ENCODE results near the gene HIVEP1.

HIVEP1 gene

DNA sequence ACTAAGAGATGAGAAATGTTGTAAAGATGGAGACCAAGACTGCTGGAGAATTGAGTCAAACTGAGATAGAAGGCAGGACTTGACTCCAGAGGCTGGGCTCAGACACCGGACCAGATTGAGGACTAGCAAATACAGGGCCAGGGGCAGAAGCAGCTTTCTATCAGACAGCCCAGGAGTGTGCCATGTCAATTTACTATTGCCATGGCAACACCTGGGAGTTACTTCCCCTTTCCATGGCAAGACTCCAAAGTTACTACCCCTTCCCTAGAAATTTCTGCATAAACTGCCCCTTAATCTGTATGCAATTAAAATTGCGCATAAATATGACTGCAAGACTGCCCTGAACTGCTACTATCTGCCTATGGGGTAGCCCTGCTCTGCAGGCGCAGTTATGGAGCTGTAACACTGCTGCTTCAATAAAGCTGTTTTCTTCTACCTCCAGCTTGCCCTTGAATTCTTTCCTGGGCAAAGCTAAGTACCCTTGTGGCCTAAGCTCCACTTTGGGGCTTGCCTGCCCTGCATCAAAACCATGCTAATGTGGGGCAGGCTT, 188.0 kb downstream of the HIVEP1 start:
- peak; percentile 12 for DNase-seq

DNA sequence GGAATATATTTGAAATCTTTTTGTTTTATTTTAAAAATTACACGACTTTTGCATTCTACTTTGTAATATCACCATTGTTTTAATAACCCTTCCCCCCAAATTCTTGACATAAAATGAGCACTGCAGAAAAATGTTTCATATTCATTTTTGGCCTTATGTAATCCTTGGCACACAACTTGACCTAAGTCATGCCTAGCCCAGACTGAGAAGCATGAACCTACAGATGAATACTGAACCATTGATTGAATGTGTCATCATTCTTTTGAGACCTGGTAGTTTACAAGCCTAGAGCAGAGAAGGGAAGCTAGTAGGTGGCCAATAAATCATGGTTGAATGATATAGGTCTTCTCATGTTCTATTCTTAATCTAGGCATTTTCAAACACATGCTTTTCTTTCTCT, 188.6 kb downstream of the HIVEP1 start:
- DNase-seq, result no peak

DNA sequence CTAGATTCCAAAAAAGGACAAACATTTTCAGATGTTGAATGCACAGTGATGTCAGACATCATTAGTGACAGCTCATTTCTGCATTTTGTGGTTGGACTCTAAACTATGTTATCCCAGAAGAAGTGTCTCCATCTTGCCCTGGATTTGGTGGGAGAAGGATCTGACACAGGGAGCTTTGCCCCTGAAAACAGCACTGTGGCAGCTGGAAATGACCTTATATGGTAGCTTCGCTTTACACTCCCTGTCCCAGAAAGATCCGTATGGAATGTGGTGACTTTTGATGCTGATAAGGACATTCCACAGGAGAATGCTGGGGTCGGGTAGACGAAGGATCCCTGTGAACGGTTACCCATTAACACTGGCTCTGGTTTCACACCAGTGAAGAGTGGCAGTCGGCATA, 190.9 kb downstream of the HIVEP1 start:
- DNase-seq, result no peak

DNA sequence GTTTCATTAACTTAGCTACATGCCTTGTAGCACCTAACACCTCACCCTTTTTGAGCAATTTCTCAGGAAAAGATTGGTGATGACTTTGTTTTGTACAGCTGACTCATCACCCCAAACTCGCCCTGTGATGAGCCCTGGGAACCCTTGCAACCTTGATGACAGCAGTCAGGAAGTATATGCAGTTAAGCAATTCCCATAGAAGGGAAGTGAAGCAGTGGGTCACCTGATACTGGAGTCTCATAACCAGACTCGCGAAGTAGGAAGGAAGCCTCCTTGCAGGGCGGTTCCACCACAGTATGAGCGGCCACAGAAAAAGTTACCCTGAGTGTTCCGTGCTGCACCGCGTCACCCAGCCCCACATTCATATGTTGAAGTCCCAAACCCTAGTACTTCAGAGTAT, 196.1 kb downstream of the HIVEP1 start:
- peak; percentile 3 for DNase-seq

DNA sequence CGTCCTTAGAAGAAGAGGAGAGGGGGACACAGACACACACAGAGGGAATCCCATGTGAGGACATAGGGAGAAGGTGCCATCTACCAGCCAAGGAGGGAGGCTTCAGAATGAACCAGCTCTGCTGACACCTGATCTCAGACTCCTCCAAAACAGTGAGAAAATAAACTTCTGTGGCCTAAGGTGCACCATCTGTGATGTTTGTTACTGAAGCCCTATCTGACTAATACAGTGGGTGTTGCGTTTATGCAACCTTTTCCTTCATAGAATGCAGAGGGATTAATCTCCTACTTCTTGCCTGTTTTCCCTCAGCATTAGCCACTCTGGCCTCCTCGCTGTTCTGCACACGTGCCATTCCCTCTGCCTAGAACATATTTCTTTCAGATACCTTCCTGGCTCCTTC, 196.6 kb downstream of the HIVEP1 start:
- no peak for DNase-seq
